ENCODE results near the gene LUZP1.

- no peak for TF ChIP-seq YY1 (IDR thresholded peaks at IDR 0.05; ENCODE audit: low read depth)
- TF ChIP-seq REST (IDR thresholded peaks at IDR 0.05; ENCODE audit: low read depth, low read length): no peak
- TF ChIP-seq CTCF (IDR thresholded peaks at IDR 0.05): no peak
- TF ChIP-seq EP300 (IDR thresholded peaks at IDR 0.05; ENCODE audit: borderline replicate concordance in 1 of 2, low read depth in 1 of 2, low read length in 1 of 2): no peak
- TF ChIP-seq NRF1 (IDR thresholded peaks at IDR 0.05; ENCODE audit: low read depth, low read length): no peak
- TF ChIP-seq JUND (IDR thresholded peaks at IDR 0.05): no peak
Observed at GRCh38 chr1:23116921-23117699, 51.5 kb downstream of the LUZP1 start.
